A549 (cell line): ENCODE results near the gene PI4KA.

Experiments
- EHMT2 ChIP-seq: fragments of 200-600 bp; sonication (generic); IDR thresholded peaks from 2 replicates; pipeline ENCODE4 v1.6.1; 2016; ENCODE audit warnings: antibody characterized with exemption, low read depth, mild to moderate bottlenecking, moderate library complexity
- ESRRA ChIP-seq: fragments of 150-350 bp; IDR thresholded peaks from 2 replicates; pipeline ENCODE4 v1.6.1; 2014; ENCODE audit warnings: mild to moderate bottlenecking, low read length, borderline replicate concordance
- FOSL2 ChIP-seq, 2 experiments: fragments of 450-650 bp in 1 of 2; fragments of >200 bp in 1 of 2; sonication (Bioruptor Twin) in 1 of 2; formaldehyde crosslinking; IDR thresholded peaks; 2 replicates each; pipeline versions ENCODE4 v1.5.0 to v1.6.1; 2016 to 2020; ENCODE audit warnings: mild to moderate bottlenecking in 1 of 2, moderate library complexity in 1 of 2
- RAD21 ChIP-seq, 2 experiments: fragments of >200 bp in 1 of 2; sonication (Bioruptor Twin) in 1 of 2; formaldehyde crosslinking in 1 of 2; IDR thresholded peaks in 1 of 2; conservative IDR thresholded peaks in 1 of 2; 2 replicates in 1 of 2; 3 replicates in 1 of 2; pipeline ENCODE4 v1.6.1; 2012 to 2018; ENCODE audit warnings: inconsistent platforms in 1 of 2
- SREBF2 ChIP-seq: fragments of 450-650 bp; IDR thresholded peaks from 2 replicates; pipeline ENCODE4 v1.6.1; 2014; ENCODE audit warnings: mild to moderate bottlenecking, moderate library complexity
- ZSCAN20 ChIP-seq: fragments of 250-450 bp; sonication (Bioruptor Pico); IDR thresholded peaks from 2 replicates; pipeline ENCODE4 v1.8.0; 2022; ENCODE audit warnings: mild to moderate bottlenecking, moderate library complexity
- TF ChIP-seq, protein P1 (sequence below): fragments of >200 bp; sonication (Bioruptor Twin); formaldehyde crosslinking; IDR thresholded peaks from 3 replicates; pipeline ENCODE4 v1.5.1; 2016
- TF ChIP-seq, protein P2 (sequence below): IDR thresholded peaks from 2 replicates; pipeline ENCODE4 v1.6.1; 2012
- TF ChIP-seq, protein P3 (sequence below): fragments of 200-600 bp; sonication (generic); IDR thresholded peaks from 2 replicates; pipeline ENCODE4 v1.6.1; 2016; ENCODE audit warnings: antibody characterized with exemption, mild to moderate bottlenecking, moderate library complexity
- TF ChIP-seq, protein P4 (sequence below): fragments of 250-450 bp; sonication (Bioruptor Pico); IDR thresholded peaks from 2 replicates; pipeline ENCODE4 v1.5.0; 2021; ENCODE audit warnings: mild to moderate bottlenecking, moderate library complexity, borderline replicate concordance

DNA sequence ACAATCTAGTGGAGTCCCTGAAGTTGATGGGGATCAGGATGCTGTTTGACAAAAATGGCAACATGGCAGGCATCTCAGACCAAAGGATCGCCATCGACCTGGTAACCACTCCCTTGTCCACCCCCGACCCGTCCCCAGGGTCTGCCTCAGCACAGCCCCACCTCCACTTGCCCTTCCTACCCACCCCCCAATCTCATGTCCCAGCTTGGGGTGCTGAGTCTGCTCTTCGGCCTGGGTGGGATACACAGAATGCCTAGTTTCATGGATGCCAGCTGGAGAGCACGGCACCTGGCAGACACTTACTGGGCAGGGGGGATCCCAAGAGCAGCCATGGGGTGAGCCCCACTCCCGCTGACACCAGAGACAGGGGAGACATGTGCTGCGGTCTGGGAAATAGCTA lies 72.6 kb downstream of the PI4KA start:
- TF ChIP-seq ZSCAN20 (CRISPR knock-in tag): no peak
- TF ChIP-seq, protein P1, sequence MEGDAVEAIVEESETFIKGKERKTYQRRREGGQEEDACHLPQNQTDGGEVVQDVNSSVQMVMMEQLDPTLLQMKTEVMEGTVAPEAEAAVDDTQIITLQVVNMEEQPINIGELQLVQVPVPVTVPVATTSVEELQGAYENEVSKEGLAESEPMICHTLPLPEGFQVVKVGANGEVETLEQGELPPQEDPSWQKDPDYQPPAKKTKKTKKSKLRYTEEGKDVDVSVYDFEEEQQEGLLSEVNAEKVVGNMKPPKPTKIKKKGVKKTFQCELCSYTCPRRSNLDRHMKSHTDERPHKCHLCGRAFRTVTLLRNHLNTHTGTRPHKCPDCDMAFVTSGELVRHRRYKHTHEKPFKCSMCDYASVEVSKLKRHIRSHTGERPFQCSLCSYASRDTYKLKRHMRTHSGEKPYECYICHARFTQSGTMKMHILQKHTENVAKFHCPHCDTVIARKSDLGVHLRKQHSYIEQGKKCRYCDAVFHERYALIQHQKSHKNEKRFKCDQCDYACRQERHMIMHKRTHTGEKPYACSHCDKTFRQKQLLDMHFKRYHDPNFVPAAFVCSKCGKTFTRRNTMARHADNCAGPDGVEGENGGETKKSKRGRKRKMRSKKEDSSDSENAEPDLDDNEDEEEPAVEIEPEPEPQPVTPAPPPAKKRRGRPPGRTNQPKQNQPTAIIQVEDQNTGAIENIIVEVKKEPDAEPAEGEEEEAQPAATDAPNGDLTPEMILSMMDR: no peak
- TF ChIP-seq, protein P2, sequence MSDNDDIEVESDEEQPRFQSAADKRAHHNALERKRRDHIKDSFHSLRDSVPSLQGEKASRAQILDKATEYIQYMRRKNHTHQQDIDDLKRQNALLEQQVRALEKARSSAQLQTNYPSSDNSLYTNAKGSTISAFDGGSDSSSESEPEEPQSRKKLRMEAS: no peak
- no peak for TF ChIP-seq SREBF2
- TF ChIP-seq EHMT2: no peak
- TF ChIP-seq, protein P3, sequence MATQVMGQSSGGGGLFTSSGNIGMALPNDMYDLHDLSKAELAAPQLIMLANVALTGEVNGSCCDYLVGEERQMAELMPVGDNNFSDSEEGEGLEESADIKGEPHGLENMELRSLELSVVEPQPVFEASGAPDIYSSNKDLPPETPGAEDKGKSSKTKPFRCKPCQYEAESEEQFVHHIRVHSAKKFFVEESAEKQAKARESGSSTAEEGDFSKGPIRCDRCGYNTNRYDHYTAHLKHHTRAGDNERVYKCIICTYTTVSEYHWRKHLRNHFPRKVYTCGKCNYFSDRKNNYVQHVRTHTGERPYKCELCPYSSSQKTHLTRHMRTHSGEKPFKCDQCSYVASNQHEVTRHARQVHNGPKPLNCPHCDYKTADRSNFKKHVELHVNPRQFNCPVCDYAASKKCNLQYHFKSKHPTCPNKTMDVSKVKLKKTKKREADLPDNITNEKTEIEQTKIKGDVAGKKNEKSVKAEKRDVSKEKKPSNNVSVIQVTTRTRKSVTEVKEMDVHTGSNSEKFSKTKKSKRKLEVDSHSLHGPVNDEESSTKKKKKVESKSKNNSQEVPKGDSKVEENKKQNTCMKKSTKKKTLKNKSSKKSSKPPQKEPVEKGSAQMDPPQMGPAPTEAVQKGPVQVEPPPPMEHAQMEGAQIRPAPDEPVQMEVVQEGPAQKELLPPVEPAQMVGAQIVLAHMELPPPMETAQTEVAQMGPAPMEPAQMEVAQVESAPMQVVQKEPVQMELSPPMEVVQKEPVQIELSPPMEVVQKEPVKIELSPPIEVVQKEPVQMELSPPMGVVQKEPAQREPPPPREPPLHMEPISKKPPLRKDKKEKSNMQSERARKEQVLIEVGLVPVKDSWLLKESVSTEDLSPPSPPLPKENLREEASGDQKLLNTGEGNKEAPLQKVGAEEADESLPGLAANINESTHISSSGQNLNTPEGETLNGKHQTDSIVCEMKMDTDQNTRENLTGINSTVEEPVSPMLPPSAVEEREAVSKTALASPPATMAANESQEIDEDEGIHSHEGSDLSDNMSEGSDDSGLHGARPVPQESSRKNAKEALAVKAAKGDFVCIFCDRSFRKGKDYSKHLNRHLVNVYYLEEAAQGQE: no peak
- no peak for TF ChIP-seq FOSL2 (IDR thresholded peaks at IDR 0.05)
- no peak for TF ChIP-seq FOSL2 (CRISPR knock-in tag; IDR thresholded peaks at IDR 0.05)
- TF ChIP-seq, protein P4, sequence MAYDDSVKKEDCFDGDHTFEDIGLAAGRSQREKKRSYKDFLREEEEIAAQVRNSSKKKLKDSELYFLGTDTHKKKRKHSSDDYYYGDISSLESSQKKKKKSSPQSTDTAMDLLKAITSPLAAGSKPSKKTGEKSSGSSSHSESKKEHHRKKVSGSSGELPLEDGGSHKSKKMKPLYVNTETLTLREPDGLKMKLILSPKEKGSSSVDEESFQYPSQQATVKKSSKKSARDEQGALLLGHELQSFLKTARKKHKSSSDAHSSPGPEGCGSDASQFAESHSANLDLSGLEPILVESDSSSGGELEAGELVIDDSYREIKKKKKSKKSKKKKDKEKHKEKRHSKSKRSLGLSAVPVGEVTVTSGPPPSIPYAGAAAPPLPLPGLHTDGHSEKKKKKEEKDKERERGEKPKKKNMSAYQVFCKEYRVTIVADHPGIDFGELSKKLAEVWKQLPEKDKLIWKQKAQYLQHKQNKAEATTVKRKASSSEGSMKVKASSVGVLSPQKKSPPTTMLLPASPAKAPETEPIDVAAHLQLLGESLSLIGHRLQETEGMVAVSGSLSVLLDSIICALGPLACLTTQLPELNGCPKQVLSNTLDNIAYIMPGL (CRISPR knock-in tag): no peak
- TF ChIP-seq ESRRA: no peak
- no peak for TF ChIP-seq RAD21 (conservative IDR thresholded peaks at IDR 0.05 in 1 of 2, IDR thresholded peaks at IDR 0.05 in 1 of 2)
